NOMO-1 (cell line): ENCODE measurements around the gene EMP3.
A peak's percentile ranks its signal among the peaks of the same experiment; 100 is the strongest.
"Not testable (repeated sequence)": the region's sequence is repeated elsewhere in the genome, so short reads cannot be mapped to it uniquely, and the experiment has no call there.

Experiments
- DNase-seq, 2 experiments: peaks; one replicate each; lab custom pipeline; 2025; ENCODE audit not compliant: unreplicated experiment in 2 of 2; lab: John Stamatoyannopoulos, UW

The EMP3 gene

DNA sequence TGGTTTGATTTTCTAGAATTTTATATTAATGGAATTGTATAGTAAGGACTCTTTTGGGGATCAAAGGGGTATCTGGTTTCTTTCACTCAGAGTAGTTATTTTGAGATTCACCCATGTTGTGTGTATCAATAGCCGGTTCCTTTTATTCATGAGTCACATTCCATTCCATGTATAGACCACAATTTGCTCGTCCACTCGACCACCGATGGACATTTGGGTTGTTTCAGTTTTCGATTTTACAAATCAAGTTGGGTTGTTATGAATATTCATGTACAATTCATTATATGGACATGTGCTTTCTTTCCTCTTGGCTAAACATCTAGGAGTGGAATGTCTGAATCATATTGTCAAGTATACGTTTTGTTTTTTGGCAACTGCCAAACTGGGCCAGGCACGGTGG is 9.6 kb upstream of the EMP3 start:
- no peak for DNase-seq

DNA sequence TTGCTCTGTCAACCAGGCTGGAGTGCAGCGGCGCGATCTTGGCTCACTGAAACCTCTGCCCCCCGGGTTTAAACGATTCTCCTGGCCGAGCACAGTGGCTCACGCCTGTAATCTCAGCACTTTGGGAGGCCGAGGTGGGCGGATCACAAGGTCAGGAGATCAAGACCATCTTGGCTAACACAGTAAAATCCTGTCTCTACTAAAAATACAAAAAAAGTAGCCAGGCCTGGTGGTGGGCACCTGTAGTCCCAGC is 7.7 kb upstream of the EMP3 start:
- not testable (repeated sequence) for DNase-seq

GRCh38 chr19:48318286-48318987 is 6.9 kb upstream of the EMP3 start:
- DNase-seq: no peak

GRCh38 chr19:48319647-48320541 is 5.5 kb upstream of the EMP3 start:
- DNase-seq: peak; percentile 46 to 56

DNA sequence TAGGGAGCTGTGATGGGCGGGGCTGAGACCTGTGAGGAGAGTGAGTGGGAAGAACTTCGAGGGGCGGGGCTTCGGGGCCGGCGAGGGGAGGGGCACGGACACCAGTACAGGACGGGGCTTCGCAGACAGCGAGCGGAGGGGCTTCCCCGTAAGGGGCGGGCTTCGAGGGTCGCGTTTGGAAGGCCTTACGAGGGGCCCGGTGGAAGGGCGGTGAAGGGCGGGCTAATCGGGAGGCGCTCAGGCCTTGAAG is 4.1 kb upstream of the EMP3 start:
- DNase-seq: peak; percentile 87 to 92

DNA sequence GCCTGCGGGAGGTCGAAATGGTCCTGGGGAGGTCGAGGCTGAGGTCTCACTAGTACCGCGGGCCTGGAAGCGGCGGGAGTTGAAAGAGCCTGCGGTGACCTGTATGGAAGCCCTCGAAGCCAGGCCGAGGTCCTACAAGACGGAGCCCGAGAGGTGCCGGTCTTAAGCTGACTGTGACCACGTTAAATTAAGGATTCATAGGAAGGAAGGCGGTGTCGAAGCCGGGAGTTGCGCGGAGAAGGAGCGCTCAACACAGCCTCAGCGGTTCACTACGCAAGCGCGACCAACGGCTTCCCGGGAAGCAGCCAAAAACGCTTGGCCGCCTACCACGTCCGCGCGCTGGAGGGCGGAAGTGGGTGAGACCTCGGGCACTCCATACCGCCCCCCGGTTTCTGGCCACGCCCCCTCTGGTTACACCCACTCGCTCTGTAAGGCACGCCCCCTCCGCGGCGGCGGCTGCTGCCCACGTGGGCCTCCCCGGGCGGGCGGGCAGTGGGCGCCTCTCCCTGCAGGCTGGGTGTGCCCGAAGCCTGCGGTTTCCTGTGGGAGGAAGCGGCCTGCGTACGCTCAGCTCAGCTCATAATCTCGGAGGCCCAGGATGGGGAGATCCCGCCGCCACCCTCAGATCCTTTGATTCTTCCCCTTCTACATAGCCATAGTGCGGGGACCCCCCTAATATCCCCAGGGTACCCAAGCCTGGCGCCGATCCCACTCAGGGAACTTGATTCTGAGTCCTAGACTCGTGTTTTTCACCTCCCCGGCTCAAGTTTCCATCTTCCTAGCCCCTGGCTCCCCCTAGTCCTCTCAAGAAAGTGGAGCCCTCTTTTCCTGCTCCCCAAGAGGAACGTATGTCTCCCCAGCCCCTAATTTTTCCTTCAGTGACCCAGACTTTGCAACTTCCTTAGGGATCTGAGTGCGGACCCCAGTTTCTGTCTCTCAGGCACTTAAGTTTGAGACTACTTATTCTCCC is 3.4 kb upstream of the EMP3 start:
- peak; percentile 97 to 99 for DNase-seq

DNA sequence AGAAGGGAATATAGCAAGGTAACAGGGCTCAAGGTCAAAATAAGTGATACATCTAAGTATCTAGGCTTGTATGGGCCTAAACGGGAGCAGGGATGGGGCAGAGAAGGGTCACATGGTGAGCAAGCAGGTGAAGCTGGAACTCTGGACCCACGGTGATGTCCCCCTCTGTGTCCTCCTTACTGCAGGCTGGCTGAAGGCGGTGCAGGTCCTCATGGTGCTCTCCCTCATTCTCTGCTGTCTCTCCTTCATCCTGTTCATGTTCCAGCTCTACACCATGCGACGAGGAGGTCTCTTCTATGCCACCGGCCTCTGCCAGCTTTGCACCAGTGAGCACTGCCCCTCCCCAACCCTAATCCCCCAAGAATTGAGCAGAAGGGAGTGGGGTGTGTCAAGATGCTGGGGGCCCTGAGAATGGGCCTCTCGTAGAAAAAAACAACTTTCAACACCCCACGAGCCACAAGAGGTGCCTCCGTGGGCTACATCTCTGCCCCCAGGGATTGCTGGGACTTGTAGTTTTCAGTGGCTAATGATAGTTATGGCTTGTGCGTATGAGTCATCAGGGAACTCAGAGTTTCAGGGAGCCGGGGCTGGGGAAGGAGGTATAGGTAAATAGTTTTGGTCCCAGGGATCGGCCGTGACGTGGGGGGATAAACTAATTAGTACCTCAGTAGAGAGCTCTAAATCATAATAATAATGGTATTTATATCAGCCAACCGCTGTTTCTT is 4.0 kb downstream of the EMP3 start:
- DNase-seq: peak; percentile 46 to 73

- peak; percentile 92 to 95 for DNase-seq
Measured at GRCh38 chr19:48330012-48330681, 4.8 kb downstream of the EMP3 start.

DNA sequence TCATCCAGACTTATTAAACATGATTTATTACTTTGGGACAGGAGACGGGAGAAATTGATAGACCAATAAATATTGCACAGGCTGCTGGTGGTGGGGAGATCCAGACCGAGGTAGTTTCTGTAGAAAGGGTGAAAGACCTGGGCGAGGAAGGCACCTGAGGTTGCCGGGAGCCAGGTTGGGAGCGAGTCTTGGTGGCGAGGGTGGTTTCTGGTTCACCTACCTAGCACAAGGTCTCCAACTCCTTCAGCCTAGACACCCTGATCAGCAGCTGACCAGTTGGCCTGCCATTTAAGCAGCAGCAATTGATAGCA is 7.0 kb downstream of the EMP3 start:
- DNase-seq: no peak

DNA sequence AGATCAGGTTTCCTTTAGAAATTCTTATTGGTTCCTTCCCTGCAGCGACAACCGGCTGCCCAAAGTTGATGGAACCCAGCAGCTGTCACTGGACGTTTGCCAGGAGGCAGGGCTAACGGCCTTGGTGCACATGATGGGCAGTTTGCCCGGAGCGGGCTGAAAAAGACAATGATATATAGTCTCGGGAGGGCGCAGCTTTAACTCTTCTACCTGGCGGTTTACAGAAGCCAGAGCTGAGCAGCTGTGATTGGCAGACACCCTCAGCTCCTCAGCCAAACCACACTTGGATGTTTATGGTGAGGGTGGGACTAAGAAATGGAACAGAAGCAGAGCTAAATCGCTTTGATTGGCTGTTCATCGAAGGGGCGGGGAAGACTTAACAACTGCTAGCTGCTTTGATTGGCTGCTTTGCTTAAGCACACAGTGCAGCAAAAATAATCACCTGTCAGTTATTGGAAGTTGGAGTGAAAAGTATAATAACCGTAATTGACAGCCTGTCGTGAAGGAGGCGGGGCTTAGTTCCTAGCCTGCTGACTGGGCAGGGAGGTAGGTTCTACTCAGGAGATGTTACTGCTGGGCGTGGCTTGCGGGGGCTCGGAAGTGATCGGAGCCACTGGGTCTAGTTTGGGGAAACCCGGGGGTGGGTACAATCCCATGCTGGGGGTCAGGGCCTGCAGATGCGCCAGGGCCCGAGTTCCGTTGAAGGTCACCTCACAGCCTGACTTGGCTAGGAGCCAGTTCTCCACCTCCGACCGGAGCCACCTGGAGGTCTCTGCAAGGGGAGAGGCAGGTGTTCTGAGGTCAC is 7.5 kb downstream of the EMP3 start:
- DNase-seq: peak; percentile 99 to 100

GRCh38 chr19:48333467-48334384 is 8.4 kb downstream of the EMP3 start:
- DNase-seq: peak; percentile 87 to 94

DNA sequence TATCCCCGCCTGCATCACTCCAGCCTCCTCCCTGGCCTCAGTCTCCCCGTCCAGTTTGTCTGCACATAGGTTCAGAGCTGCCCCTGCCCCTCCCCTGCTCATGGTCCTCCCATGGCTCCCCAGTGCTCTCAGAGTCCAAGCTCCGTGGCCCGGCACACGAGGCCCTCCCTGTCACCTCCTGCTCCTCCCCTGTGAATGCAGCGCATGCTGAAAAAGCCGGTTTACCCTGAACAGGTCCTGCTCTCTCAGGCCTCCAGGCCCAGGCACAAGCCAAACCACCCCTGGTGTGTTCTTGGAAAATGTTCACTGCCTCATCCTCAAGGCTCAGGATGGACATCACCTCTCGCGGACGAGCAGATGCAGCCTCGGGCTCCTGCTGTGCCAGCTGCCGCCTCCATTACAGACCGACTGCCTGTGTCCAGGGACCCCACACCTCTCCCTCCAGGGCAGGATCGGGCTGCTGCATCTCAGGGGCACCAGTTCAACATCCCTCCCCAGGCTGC is 13.0 kb downstream of the EMP3 start:
- no peak for DNase-seq

- DNase-seq: no peak
Measured at GRCh38 chr19:48338802-48339503, 13.6 kb downstream of the EMP3 start.

DNA sequence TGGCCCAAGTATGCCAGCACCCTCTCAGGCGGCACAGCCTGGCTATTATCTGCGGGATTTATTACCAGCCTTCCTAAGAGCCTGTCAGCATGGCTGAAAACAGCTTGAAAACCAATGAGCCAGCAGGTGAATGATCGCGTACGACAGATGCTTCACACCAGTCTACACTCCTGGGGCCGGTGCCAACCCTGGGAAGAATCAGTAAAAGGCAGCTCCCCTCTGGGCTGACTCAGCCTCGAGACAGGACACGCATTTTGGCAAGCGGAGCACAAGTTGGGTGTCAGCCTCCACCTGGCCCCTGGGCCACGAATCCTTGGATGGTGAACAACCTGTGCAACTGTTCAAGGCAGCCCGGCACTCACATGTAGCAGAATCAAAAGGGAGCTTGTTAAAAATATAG is 15.6 kb downstream of the EMP3 start:
- DNase-seq: no peak

GRCh38 chr19:48341515-48342413 is 16.4 kb downstream of the EMP3 start:
- no peak for DNase-seq

GRCh38 chr19:48342414-48342738 is 17.0 kb downstream of the EMP3 start:
- no peak for DNase-seq
